GM19238 (cell line): ENCODE data around the gene CIDEC.

ENCODE experiments used
- DNase-seq: peaks from one replicate; pipeline ENCODE4 v3.0.0; 2011; ENCODE audit warnings: low spot score; ENCODE audit not compliant: insufficient read length

CIDEC gene

GRCh38 chr3:9846931-9847488 lies 33.0 kb downstream of the CIDEC start:
- DNase-seq = no peak

GRCh38 chr3:9846231-9846630 lies 33.8 kb downstream of the CIDEC start:
- DNase-seq = no peak

DNA sequence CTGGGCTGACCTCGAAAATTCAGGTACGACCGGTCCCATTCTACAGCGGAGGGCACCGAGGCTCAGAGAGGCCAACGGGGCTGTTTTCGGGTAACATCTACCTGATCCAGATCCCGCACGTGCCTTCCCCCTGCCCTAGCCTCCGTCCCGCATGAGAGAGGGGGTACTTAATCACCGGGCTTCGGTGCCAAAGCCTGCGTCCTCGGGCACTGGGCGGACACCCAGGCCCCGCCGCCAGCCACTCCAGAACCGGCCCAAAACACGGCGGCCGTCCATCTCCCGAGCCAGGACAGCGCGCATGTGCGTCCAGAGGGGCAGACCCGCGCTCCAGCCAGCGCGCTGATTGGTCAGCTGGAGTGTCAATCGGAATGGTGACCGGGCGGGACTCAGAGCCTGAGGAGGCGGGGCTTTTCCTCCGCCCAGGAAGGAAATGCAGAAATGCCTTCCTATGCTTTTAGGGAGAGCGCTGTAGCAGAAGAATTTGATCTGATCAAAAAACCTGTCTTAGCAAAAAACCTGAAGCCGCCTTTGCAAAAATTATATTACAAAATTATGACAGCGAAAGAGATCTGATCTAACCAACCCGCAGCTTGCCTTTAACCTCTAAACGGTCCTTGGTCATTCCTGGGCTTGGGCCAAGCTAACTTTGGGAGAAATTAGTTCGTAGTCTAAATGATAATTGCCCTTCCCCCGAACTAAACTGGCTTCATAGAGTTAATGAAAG lies 36.2 kb downstream of the CIDEC start, which contains the start of gene RPUSD3:
Gene RPUSD3 (minus strand): TSS at position 294 of the 724 bp plus-strand sequence. CDS start 18 bp downstream, at position 276.
- peak; percentile 97 for DNase-seq

DNA sequence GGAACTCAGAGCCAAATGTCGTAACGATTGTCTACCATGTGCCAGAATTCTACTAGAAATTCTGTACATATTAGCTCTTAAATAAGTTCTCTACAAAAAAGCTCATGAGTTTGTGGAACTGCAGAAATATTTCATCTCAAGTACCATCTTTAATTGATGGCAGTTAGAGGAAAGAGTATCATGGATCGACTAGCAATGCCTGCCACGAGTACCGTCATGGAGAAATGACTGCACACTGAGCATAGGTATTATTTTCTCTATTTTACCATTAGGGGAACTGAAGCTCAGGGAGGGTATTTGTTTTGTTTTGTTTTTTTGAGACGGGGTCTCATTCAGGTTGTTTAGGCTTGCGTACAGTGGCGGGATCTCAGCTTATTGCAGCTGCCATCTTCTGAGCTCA lies 39.0 kb downstream of the CIDEC start:
- no peak for DNase-seq

DNA sequence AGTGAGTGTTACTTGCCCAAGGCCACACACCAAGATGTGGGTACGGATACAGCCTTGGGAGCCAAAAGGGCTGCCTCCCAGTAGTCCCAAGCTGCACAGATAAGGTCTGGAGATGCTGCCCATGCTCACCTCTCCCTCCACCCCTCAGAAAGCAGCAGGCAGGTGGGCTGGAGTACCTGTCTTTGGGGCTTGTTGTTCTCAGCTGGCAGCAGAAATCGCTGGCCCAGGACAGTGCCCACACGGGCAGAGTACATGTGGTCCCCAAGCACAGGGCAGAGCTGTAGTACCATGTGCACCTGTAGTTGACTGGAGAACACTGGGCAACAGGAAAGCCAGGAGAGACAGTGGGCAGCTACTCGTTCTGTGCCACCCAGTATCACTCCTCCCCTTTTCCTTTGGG lies 41.2 kb downstream of the CIDEC start:
- DNase-seq = no peak

DNA sequence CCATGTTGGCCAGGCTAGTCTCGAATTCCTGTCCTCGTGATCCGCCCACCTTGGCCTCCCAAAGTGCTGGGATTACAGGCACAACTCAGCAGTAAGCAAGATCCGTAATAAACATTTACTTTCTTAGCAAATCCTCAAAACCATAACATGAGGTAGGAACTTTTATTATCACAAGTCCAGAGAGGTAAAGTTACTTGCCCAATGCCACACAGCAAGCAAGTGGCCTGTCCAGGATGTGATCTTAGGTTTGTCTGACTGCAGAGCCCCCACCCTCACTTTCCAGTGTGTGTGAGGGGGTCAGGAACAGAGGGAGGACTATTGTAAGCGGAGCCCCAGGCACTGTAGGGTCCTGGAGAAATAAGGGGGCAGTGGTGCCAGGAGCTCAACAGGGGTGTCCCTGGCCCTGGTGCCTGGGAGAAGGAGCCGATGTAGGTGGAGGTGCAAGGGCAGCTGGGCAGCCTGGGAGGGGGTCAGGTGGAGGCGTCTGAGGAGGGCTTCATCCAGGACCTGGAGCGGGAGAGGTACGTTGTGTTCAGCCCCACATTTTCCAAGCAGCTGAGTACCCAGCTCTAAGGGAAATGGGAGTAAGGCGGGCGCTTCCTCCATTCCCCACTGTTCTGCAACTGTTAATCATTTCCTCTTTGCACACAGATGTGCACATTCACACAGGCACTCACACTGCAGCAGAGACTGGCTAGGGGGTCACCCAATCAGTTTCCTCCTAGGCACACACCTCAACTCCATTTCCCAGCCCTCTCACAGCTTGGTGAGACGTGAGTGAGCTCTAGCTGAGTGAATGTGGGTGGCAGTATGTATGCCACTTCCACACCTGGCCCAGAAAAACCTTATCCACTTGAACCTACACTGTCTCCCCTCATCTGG lies 42.1 kb downstream of the CIDEC start:
- DNase-seq = no peak

DNA sequence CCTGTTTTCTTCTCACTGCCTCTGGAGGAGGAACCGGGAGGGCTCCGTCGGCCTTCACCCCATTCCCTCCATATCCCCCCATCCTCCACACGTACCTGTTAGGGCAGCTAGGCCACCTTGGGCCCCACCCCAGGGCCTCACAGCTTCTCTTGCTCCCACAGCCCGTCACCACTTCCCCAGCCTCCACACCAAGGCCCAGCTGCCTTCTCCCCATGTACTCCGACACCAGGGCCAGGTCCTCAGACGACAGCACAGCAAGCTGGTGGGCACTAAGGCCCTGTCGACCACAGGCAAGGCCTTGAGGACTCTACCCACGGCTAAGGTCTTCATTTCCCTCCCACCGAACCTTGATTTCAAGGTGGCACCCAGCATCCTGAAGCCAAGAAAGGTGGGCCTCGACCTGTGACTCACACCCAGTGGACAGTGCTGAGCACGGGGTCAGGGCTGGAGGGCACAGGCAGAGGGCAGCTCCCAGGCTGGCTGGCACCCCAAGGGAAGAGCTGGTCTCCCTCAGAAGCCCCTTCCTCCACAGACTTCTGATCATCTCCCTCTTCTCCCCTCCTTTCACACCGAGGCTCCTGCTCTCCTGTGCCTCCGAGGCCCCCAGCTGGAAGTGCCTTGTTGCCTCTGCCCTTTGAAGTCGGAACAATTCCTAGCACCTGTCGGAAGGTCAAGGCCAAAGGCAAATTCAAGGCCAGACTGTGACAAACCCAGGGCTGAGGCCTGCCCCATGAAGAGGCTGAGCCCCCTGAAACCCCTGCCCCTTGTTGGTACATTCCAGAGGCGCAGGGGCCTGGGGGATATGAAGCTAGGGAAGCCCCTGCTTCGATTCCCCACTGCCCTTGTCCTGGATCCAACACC lies 45.3 kb downstream of the CIDEC start:
- DNase-seq = no peak

GRCh38 chr3:9833078-9833477 lies 47.0 kb downstream of the CIDEC start:
- no peak for DNase-seq

- no peak for DNase-seq
Measured at GRCh38 chr3:9831253-9831652, 48.8 kb downstream of the CIDEC start.

DNA sequence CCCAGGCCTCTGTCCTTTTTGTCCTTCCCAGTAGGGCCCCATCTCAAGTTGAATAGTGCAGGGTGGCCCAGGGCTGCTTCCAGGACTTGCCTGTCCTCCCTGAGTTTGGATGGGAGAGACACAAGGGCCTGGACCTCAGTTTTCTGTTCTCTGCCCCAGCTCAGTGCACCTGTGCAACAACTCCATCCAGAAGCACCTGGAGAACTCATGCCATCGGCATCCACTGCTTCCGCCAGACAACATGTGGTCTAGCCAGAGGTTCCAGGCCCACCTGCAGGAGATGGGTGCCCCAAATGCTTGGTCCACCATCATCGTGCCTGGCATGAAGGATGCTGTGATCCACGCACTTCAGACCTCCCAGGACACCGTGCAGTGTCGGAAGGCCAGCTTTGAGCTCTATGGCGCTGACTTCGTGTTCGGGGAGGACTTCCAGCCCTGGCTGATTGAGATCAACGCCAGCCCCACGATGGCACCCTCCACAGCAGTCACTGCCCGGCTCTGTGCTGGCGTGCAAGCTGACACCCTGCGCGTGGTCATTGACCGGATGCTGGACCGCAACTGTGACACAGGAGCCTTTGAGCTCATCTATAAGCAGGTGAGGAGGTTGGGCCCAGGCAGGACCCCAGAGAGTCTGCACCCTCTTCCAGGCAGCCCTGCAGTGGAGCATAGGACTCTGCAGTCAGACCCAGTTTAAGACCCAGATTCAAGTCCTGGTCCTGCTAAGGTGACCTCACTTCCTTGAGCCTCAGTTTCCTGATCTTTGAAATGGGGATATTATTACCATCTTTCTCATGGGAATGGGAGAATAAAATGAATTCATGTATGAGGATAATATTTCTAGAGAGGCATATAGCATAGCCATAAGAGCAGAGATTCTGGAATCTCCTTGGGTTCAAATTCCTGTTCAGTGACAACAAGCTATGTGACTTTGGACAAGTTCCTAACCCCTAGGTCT lies 51.0 kb downstream of the CIDEC start:
- DNase-seq = no peak

GRCh38 chr3:9826815-9827573 lies 53.1 kb downstream of the CIDEC start:
- DNase-seq = no peak

DNA sequence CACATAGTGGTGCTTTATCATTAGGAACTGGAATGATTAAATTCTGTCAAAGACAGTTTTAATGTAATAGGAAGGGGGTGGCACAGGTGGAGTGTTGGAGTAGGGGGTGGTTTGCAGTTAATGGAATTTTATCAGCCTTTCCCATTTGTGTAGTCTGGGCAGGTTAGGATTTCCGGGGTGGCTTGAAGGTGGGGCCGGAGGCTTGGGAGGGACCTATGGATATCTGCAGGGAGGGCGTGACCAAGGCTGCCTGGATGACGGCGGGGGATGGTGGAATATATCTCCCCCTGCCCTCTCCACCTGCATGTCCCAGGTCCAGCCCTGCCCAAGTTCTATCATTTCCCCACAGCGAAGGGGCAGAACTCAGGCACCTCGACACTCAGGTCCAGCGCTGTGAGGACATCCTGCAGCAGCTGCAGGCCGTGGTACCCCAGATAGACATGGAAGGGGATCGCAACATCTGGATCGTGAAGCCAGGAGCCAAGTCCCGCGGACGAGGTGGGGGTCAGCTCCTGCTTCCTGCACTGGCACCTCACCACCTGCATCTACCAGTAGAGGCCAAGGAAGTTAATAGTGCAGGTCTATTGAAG lies 54.5 kb downstream of the CIDEC start:
- no peak for DNase-seq

DNA sequence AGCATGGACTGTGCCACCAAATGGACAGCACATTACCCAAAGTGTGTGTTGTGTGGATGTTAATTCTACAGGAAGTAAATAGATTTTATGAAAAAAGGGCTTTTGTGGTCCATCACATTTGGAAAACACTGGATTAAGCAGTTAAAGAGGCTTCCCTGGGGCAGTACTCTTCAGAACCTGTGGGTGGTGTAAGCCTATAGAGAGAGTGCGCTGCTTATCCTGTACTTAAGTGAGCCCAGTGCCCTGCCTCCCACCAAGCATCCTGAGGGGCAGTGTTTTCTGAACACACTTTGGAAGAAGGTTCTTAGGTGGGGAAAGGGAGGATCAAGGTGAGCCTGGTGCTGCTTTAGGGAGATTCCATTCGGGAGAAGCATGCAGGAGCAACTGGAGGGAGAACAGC lies 59.1 kb downstream of the CIDEC start:
- no peak for DNase-seq

DNA sequence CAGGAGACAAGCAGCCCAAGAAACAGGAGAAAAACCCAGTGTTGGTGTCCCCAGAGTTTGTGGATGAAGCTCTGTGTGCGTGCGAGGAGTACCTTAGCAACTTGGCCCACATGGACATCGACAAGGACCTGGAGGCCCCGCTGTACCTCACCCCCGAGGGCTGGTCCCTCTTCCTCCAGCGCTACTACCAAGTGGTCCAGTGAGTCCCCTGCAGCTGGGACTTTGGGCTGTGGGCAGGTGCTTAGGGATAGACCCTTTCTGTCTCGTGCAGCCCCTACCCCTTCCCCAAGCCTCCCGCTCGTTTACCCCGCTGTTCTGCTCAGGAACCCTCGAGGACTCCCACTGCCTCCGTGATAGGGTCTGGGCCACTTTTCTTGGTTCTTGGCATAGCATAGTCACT lies 59.5 kb downstream of the CIDEC start:
- no peak for DNase-seq

DNA sequence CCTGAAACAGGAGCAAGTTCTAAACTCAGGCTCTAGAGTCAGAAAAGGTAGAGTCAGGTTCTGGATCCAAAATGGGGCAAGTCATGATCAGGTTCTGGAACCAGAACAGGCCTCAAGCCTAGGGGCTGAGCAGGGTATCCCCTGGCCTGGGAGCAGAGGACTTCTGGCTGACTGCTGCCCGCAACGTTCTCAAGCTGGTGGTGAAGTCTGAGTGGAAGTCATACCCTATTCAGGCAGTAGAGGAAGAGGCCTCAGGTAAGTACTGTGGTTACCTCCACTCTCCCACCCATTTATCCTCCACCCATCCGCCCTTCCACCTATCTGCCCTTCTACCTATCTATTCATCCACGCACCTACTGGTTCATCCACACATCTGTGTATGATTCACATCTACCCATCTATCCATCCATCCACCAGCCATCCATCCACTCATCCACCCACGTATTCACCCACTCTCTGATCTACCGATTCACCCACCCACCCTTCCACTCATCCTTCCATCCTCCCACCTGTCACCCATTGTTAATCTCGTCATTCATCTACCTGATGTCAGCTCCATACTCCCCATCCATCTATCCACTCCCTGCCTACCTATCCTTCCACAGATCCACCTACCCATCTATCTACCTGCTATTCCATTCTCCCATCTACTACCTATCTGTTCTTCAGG lies 61.3 kb downstream of the CIDEC start:
- no peak for DNase-seq

DNA sequence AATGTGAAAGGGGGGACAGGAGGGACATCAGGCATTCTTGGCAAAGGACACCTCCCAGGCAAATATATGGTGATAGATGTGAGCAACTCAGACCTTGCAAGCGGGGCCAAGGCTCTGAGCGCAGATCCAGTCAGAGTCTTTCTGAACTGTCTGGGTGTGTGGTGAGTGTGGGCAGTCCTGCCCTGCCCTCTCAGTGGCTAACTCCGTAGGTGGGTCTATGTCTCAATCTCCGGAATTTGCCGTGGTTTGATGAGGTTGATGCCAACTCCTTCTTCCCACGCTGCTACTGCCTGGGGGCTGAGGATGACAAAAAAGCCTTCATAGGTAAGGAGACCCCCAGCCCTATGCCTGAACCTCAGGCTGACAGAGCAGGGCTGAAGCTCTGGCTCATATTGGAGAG lies 62.6 kb downstream of the CIDEC start:
- no peak for DNase-seq
